ENCODE measurements around the gene TBC1D9.
"Not testable (repeated sequence)": the region's sequence is repeated elsewhere in the genome, so short reads cannot be mapped to it uniquely, and the experiment has no call there.

Gene TBC1D9

GRCh38 chr4:140748171-140748570 is 8.0 kb downstream of the TBC1D9 start:
- Histone ChIP-seq H3K4me1 (ENCODE audit: control insufficient read depth, insufficient read depth, low read length) (no peaks in the 10 kb centered on the region), H3K36me3 (ENCODE audit: control insufficient read depth, insufficient read depth, low read length) (no peaks in the 10 kb centered on the region), H3K9ac (ENCODE audit: low read length) (no peak overlapping the region), H3K4me3 (ENCODE audit: low read length) (no peak overlapping the region), H3K27me3 (ENCODE audit: control insufficient read depth, insufficient read depth, low read length) (no peaks in the 10 kb centered on the region), H3K27ac (ENCODE audit: low read depth, low read length) (no peak overlapping the region)

- not testable (repeated sequence) for H3K4me1 ChIP-seq (ENCODE audit: control insufficient read depth, insufficient read depth, low read length); H3K27ac ChIP-seq (ENCODE audit: low read depth, low read length); H3K4me3 ChIP-seq (ENCODE audit: low read length); H3K36me3 ChIP-seq (ENCODE audit: control insufficient read depth, insufficient read depth, low read length); H3K27me3 ChIP-seq (ENCODE audit: control insufficient read depth, insufficient read depth, low read length); H3K9ac ChIP-seq (ENCODE audit: low read length)
Measured at GRCh38 chr4:140746546-140746945, 9.6 kb downstream of the TBC1D9 start.

DNA sequence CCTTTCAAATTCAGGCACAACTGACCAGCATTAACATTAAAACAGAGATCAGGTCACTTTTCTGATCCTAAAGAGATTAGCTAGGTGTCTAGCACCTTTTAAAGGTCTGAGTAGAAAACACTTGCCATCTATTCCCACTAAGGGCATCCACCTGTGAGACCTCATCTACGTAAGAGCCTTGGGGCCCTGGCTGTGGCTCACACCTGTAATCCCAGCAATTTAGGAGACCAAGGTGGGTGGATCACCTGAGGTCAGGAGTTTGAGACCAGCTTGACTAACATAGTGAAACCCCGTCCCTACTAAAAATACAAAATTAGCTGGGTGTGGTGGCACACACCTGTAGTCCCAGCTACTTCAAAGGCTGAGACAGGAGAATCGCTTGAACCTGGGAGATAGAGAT is 11.8 kb downstream of the TBC1D9 start:
- Histone ChIP-seq H3K4me1 (ENCODE audit: control insufficient read depth, insufficient read depth, low read length) (no peaks in the 10 kb centered on the region), H3K9ac (ENCODE audit: low read length) (no peak overlapping the region), H3K36me3 (ENCODE audit: control insufficient read depth, insufficient read depth, low read length) (no peaks in the 10 kb centered on the region), H3K27ac (ENCODE audit: low read depth, low read length) (no peak overlapping the region), H3K4me3 (ENCODE audit: low read length) (no peak overlapping the region), H3K27me3 (ENCODE audit: control insufficient read depth, insufficient read depth, low read length) (no peaks in the 10 kb centered on the region)

DNA sequence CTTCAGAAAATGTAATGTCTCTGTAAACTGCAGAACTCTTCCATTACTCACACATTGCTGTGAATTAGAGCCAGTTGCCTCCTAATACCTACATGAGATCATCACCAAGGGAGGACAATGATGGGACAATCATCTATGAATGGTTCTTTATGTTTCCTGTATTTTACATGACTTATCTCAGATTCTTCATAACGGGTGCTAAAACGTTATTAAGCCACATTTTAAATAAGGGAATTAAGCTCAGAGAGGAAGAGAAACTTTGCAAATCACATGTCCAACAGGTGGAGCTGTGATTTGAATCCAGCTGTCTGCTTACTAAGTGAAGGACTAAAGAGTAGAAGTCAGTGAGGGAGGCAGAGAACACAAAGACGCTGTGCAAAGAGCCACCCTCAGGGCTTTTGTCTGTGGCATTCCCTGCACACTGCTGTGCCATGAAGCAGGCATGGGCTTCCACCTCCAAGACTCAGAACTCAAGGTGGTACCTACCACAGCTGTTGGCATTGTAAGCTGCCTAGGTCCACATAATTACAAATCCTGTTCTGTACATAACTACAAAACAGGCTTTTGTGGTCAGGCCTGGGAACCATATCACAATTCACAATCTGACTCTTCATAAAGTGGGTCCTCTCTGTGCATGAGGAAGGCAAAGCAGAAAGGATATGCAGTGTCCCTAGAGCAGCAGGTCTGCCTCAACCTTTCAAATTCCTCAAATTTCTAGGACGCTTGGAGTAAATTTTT is 12.8 kb downstream of the TBC1D9 start:
- Histone ChIP-seq H3K27me3 (ENCODE audit: control insufficient read depth, insufficient read depth, low read length) (no peaks in the 10 kb centered on the region), H3K27ac (ENCODE audit: low read depth, low read length) (no peak overlapping the region), H3K4me3 (ENCODE audit: low read length) (no peak overlapping the region), H3K36me3 (ENCODE audit: control insufficient read depth, insufficient read depth, low read length) (no peaks in the 10 kb centered on the region), H3K4me1 (ENCODE audit: control insufficient read depth, insufficient read depth, low read length) (no peaks in the 10 kb centered on the region), H3K9ac (ENCODE audit: low read length) (no peak overlapping the region)

DNA sequence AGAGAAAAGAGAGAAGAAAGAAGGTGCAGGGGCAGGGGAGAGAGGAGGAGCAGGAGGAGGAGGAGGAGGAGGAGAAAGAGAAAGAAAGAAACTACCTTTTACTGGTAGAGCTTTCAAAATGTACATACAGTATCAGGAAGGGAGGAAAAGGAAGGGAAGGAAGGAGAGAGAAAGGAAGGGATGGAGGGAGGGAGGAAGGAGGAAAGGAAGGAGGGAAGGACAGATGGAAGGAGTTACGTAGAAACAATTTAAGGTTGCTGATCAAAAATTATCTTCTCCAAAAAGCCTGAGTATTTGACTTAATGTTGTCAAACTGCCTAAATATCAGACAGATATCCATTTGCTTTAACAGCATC is 13.4 kb downstream of the TBC1D9 start:
- H3K4me3 ChIP-seq (ENCODE audit: low read length): no peak overlapping the region
- no peak overlapping the region for H3K27ac ChIP-seq (ENCODE audit: low read depth, low read length)
- no peaks in the 10 kb centered on the region for H3K27me3 ChIP-seq (ENCODE audit: control insufficient read depth, insufficient read depth, low read length)
- H3K4me1 ChIP-seq (ENCODE audit: control insufficient read depth, insufficient read depth, low read length): no peaks in the 10 kb centered on the region
- no peak overlapping the region for H3K9ac ChIP-seq (ENCODE audit: low read length)
- no peaks in the 10 kb centered on the region for H3K36me3 ChIP-seq (ENCODE audit: control insufficient read depth, insufficient read depth, low read length)

- Histone ChIP-seq H3K4me3 (ENCODE audit: low read length) (no peak overlapping the region), H3K9ac (ENCODE audit: low read length) (no peak overlapping the region), H3K27me3 (ENCODE audit: control insufficient read depth, insufficient read depth, low read length) (no peaks in the 10 kb centered on the region), H3K27ac (ENCODE audit: low read depth, low read length) (no peak overlapping the region), H3K4me1 (ENCODE audit: control insufficient read depth, insufficient read depth, low read length) (no peaks in the 10 kb centered on the region), H3K36me3 (ENCODE audit: control insufficient read depth, insufficient read depth, low read length) (no peaks in the 10 kb centered on the region)
Measured at GRCh38 chr4:140740906-140741670, 15.1 kb downstream of the TBC1D9 start.

DNA sequence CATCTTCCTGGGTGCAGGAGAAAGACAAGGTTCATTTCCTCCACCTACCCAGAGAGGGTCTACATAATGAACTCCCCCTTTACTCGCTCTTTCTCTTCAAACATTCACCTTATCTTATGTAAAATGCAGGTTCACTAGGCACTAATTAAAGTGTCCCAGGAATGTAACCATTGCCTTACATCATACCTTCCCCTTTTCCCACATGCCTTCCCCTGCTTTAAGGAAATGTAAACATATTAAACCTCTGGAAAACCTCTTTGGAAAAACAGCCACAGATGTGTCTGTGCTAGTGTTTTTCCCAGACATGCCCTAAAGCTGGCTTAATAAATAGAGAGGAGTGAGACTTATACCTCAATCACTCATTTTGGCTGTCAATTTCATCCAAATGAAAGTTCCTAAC is 15.8 kb downstream of the TBC1D9 start:
- Histone ChIP-seq H3K4me3 (ENCODE audit: low read length) (no peak overlapping the region), H3K27me3 (ENCODE audit: control insufficient read depth, insufficient read depth, low read length) (no peaks in the 10 kb centered on the region), H3K36me3 (ENCODE audit: control insufficient read depth, insufficient read depth, low read length) (no peaks in the 10 kb centered on the region), H3K4me1 (ENCODE audit: control insufficient read depth, insufficient read depth, low read length) (no peaks in the 10 kb centered on the region), H3K27ac (ENCODE audit: low read depth, low read length) (no peak overlapping the region), H3K9ac (ENCODE audit: low read length) (no peak overlapping the region)

GRCh38 chr4:140739971-140740370 is 16.2 kb downstream of the TBC1D9 start:
- Histone ChIP-seq H3K36me3 (ENCODE audit: control insufficient read depth, insufficient read depth, low read length) (no peaks in the 10 kb centered on the region), H3K4me3 (ENCODE audit: low read length) (no peak overlapping the region), H3K4me1 (ENCODE audit: control insufficient read depth, insufficient read depth, low read length) (no peaks in the 10 kb centered on the region), H3K27me3 (ENCODE audit: control insufficient read depth, insufficient read depth, low read length) (no peaks in the 10 kb centered on the region), H3K27ac (ENCODE audit: low read depth, low read length) (no peak overlapping the region), H3K9ac (ENCODE audit: low read length) (no peak overlapping the region)

- no peaks in the 10 kb centered on the region for H3K4me1 ChIP-seq (ENCODE audit: control insufficient read depth, insufficient read depth, low read length)
- no peak overlapping the region for H3K9ac ChIP-seq (ENCODE audit: low read length)
- H3K36me3 ChIP-seq (ENCODE audit: control insufficient read depth, insufficient read depth, low read length): no peaks in the 10 kb centered on the region
- H3K27me3 ChIP-seq (ENCODE audit: control insufficient read depth, insufficient read depth, low read length): no peaks in the 10 kb centered on the region
- H3K27ac ChIP-seq (ENCODE audit: low read depth, low read length): no peak overlapping the region
- H3K4me3 ChIP-seq (ENCODE audit: low read length): no peak overlapping the region
Measured at GRCh38 chr4:140738139-140738538, 18.0 kb downstream of the TBC1D9 start.

DNA sequence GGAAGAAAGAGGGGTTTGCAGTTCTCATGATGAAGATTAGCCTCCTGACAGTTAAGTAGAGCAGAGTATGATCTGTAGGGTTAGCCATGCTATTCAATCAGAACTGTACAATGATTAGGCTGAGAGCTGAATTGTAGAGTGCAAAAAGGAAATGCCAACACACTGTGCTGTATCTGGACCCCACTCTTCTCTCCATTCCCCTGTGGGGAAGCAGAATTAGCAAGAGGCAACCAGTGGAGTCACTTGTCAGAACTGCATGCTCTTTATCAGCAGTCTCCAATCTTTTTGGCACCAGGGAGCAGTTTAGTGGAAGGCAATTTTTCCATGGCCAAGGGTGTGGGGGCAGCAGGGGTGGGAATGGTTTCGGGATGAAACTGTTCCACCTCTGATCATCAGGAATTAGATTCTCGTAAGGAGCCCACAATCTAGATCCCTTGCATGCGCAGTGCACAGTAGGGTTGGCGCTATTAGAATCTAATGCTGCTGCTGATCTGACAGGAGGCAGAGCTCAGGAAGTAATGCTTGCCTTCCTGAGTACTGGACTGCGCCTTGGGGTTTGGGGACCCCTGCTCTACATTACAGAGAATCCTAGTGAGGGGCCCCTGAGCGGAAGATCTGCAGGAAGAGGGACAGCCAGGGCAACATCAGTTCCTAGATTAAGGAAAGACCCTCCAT is 19.4 kb downstream of the TBC1D9 start:
- no peak overlapping the region for H3K9ac ChIP-seq (ENCODE audit: low read length)
- no peak overlapping the region for H3K4me3 ChIP-seq (ENCODE audit: low read length)
- no peak overlapping the region for H3K27ac ChIP-seq (ENCODE audit: low read depth, low read length)
- no peaks in the 10 kb centered on the region for H3K36me3 ChIP-seq (ENCODE audit: control insufficient read depth, insufficient read depth, low read length)
- no peaks in the 10 kb centered on the region for H3K4me1 ChIP-seq (ENCODE audit: control insufficient read depth, insufficient read depth, low read length)
- no peaks in the 10 kb centered on the region for H3K27me3 ChIP-seq (ENCODE audit: control insufficient read depth, insufficient read depth, low read length)

DNA sequence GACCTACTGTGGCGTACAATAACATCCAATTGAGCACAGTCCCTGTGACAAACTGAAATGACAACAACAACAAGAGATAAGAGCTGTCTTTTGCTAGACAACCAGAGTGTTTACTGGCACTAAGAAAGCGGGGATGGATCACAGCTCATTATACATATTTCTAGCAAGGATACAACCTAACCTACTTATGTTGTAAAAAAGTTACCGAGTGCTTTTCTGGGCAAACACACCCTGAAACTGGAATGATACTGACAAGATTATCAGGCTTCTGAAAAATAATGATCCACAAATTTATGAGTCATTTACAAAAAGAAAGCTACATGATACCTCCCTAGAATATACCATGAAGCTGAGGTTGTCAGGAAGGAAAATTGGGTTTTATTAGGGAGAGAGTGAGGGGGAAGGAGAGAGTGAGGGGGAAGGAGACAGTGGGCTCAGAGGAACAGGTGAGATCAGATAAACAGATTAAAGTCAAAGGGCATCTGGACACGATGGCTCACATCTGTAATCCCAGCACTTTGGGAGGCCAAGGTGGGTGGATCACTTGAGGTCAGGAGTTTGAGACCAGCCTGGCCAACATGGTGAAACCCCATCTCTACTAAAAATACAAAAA is 20.3 kb downstream of the TBC1D9 start:
- Histone ChIP-seq H3K27ac (ENCODE audit: low read depth, low read length) (no peak overlapping the region), H3K4me1 (ENCODE audit: control insufficient read depth, insufficient read depth, low read length) (no peaks in the 10 kb centered on the region), H3K4me3 (ENCODE audit: low read length) (no peak overlapping the region), H3K27me3 (ENCODE audit: control insufficient read depth, insufficient read depth, low read length) (no peaks in the 10 kb centered on the region), H3K9ac (ENCODE audit: low read length) (no peak overlapping the region), H3K36me3 (ENCODE audit: control insufficient read depth, insufficient read depth, low read length) (no peaks in the 10 kb centered on the region)

DNA sequence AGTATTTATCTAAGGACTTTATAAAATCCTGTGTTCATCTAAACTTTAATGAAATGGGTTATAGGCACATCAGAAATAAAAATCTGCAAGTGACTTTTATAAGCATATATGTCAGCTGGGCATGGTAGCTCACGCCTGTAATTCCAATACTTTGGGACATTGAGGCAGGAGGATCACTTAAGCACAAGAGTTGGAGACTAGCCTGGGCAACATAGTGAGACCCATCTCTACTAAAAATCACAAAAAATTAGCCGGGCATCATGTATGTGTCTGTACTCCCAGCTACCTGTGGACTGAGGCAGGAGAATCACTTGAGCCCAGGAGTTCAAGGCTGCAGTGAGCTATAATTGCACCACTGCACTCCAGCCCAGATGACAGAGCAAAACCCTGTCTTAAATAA is 20.9 kb downstream of the TBC1D9 start:
- H3K9ac ChIP-seq (ENCODE audit: low read length): no peak overlapping the region
- no peak overlapping the region for H3K4me3 ChIP-seq (ENCODE audit: low read length)
- H3K27ac ChIP-seq (ENCODE audit: low read depth, low read length): no peak overlapping the region
- H3K27me3 ChIP-seq (ENCODE audit: control insufficient read depth, insufficient read depth, low read length): no peaks in the 10 kb centered on the region
- H3K36me3 ChIP-seq (ENCODE audit: control insufficient read depth, insufficient read depth, low read length): no peaks in the 10 kb centered on the region
- no peaks in the 10 kb centered on the region for H3K4me1 ChIP-seq (ENCODE audit: control insufficient read depth, insufficient read depth, low read length)

Measured in rectal smooth muscle tissue (tissue), 1 donor.